Kidney epithelial cell (primary cell): ENCODE measurements around the gene ADORA3. TPM values are rescaled to one million over a fixed set of nuclear protein-coding genes. Genes with fewer than 3 reads are reported as not detected.

Experiments used
- DNase-seq: peaks from one replicate; pipeline ENCODE4 v3.0.0-alpha.2; 2010; ENCODE audit warnings: low read depth
- H3K27me3 ChIP-seq: 2 replicates; pipeline ENCODE4 v1.6.0; 2011; ENCODE audit warnings: low read length; ENCODE audit not compliant: control insufficient read depth, insufficient read depth
- H3K36me3 ChIP-seq: 2 replicates; pipeline ENCODE4 v1.5.1; 2011; ENCODE audit warnings: low read length; ENCODE audit not compliant: control insufficient read depth, insufficient read depth
- H3K4me3 ChIP-seq: 2 replicates; pipeline ENCODE4 v1.5.1; 2011; ENCODE audit warnings: low read depth, mild to moderate bottlenecking, control low read depth, low read length
- total RNA-seq: library from RNA; depleted of rRNA; stranded (reverse); fragments of >200 nt; gene quantifications from 2 replicates; pipeline ENCODE4 v1.2.3, GENCODE V29; 2015
- TF ChIP-seq, protein P1 (sequence below): IDR thresholded peaks from 2 replicates; pipeline ENCODE4 v1.5.1; 2011; ENCODE audit warnings: mild to moderate bottlenecking, moderate library complexity, low read length, control low read depth, inconsistent platforms; ENCODE audit not compliant: insufficient read depth, poor library complexity, severe bottlenecking

Gene ADORA3
- total RNA-seq, 1 donor from 2014 or later, result not detected

DNA sequence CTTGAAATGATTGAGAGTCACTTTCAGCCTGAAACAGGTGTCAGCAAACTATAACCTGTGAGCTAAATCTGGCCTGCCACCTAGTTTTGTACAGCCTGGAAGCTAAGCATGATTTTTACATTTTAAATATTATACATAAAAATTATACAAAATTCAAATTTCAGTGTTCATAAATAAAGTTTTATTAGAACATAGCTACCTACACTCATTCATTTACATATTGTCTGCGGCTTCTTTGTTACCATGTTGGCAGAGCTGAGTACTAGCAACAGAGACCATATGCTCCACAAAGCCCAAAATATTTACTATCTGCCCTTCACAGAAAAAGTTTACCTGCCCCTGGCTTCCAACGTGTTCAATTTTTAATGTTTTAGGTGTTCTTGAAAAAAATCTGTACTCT is 37.7 kb downstream of the ADORA3 start:
- Histone ChIP-seq H3K27me3 (no peaks in the 10 kb centered on the region), H3K36me3 (peaks cover 1% of the 10 kb centered on the region), H3K4me3 (no peak overlapping the region)
- TF ChIP-seq, protein P1, sequence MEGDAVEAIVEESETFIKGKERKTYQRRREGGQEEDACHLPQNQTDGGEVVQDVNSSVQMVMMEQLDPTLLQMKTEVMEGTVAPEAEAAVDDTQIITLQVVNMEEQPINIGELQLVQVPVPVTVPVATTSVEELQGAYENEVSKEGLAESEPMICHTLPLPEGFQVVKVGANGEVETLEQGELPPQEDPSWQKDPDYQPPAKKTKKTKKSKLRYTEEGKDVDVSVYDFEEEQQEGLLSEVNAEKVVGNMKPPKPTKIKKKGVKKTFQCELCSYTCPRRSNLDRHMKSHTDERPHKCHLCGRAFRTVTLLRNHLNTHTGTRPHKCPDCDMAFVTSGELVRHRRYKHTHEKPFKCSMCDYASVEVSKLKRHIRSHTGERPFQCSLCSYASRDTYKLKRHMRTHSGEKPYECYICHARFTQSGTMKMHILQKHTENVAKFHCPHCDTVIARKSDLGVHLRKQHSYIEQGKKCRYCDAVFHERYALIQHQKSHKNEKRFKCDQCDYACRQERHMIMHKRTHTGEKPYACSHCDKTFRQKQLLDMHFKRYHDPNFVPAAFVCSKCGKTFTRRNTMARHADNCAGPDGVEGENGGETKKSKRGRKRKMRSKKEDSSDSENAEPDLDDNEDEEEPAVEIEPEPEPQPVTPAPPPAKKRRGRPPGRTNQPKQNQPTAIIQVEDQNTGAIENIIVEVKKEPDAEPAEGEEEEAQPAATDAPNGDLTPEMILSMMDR, result no peak
- no peak for DNase-seq

DNA sequence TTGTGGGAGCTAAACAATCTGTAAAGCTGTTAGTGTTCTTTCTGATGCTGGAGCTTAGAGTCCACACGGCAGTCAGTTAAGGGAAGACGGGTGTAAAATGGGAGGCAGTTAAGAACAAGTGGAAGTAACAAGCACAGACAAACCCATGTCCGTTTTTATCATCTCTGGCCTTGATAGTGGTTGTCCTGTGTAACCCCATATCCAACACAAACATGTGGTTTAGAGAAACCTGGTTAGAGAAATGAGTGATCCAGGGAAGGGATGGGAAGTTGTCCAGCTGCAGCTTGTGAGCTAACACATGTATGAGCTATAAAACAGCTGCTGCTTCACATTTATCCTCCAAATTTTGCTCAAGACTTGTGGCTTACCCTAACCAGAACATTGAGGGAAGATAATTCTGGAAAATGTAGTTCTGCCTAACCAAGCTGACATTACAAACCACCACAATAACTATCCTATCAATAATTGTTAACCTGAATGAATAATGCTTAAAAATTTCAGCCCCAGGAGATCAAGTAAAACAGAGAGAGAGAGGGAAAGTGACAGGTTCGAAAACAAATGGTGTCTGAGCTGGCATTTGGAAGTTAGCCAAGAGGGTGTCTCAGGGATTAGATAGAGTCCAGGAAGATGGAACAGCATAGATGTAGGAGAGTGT is 40.3 kb downstream of the ADORA3 start:
- H3K36me3 ChIP-seq, result peaks cover 3% of the 10 kb centered on the region
- TF ChIP-seq, protein P1, result no peak
- DNase-seq, result no peak
- H3K4me3 ChIP-seq, result no peak overlapping the region
- H3K27me3 ChIP-seq, result no peaks in the 10 kb centered on the region

DNA sequence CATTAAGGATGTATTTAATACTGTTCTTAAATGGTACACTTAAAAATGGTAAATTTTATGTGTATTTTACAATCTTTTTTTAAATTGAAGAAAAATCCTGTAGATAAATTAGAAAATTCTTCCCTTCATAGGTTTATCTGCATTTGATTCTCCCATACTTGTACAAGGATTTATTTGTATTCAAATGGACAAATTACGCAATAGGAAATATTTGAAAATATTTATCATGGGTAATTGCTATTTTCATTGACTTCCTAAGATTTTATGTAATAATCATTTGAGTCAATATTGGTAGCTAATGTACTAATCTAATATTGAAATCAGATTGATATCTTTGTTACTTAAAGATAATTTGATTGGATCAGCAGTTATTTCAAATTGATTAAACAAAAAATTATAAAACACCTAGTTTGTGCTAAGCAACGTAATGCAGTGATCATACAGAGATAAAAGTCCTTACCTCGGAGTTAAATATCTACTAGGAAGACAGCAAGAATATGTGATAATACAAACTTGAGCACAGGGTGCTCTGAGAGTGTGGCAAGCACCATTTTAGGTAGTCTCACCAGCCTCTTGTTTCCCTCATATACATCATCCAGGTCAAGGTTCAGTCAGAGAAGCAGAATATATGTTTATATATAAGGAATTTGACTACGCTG is 40.9 kb downstream of the ADORA3 start:
- TF ChIP-seq, protein P1, result no peak
- Histone ChIP-seq H3K27me3 (no peaks in the 10 kb centered on the region), H3K4me3 (no peak overlapping the region), H3K36me3 (peaks cover 3% of the 10 kb centered on the region)
- no peak for DNase-seq

DNA sequence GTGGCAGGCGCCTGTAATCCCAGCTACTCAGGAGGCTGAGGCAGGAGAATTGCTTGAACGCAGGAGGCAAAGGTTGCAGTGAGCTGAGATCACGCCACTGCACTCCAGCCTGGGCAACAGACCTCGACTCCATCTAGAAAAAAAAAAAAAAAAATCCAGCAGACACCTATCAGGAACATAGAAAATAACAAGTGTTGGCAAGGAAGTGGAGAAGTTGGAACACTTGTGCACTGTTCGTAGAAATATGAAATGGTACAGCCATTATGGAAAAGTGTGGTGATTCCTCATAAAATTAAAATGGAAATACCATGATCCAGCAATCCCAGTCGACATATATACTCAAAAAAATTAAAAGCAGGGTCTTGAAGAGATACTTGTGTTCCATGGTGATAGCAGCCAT is 41.7 kb downstream of the ADORA3 start:
- DNase-seq, result no peak
- no peaks in the 10 kb centered on the region for H3K27me3 ChIP-seq
- no peak overlapping the region for H3K4me3 ChIP-seq
- TF ChIP-seq, protein P1, result no peak
- H3K36me3 ChIP-seq, result peaks cover 4% of the 10 kb centered on the region

DNA sequence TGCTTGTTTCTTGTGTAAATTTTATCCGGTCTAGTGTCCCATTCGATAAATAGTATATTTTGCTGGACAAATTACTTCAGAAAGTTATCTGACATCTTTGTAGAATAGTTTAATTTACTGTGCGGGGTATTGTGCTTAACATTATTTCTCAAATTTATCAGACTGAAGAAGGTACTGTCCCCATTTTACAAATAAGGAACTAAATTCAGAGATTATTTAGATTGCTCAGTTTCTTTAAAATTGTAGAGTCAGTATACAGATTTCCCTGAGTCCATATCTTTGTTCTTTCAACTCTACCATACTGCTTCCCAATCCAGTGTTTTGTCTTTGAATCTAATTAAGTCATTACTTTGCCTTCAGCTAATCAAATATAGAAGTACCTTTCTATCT is 47.8 kb downstream of the ADORA3 start:
- no peaks in the 10 kb centered on the region for H3K27me3 ChIP-seq
- DNase-seq, result no peak
- H3K4me3 ChIP-seq, result no peak overlapping the region
- TF ChIP-seq, protein P1, result no peak
- peaks cover 3% of the 10 kb centered on the region for H3K36me3 ChIP-seq
